Loucy (cell line): Measurements from ENCODE around the gene ST3GAL2.

Source experiments
- H2AFZ ChIP-seq: fragments of 200-600 bp; sonication (generic); 2 replicates; pipeline ENCODE4 v1.6.0; 2016; ENCODE audit warnings: antibody characterized with exemption, mild to moderate bottlenecking, low read length, moderate library complexity
- H3F3A ChIP-seq: fragments of 200-600 bp; 2 replicates; pipeline ENCODE4 v1.6.0; 2016; ENCODE audit warnings: antibody characterized with exemption, low read depth, mild to moderate bottlenecking
- H3K27me3 ChIP-seq: fragments of 200-600 bp; sonication (generic); 2 replicates; pipeline ENCODE4 v1.6.1; 2014; ENCODE audit warnings: low read length, mild to moderate bottlenecking; ENCODE audit not compliant: insufficient read depth, poor library complexity, severe bottlenecking
- H3K36me3 ChIP-seq: fragments of 200-600 bp; sonication (generic); 2 replicates; pipeline ENCODE4 v1.6.1; 2016; ENCODE audit warnings: low read length; ENCODE audit not compliant: insufficient read depth
- H3K4me1 ChIP-seq: fragments of 200-600 bp; sonication (generic); 2 replicates; pipeline ENCODE4 v1.5.1; 2014; ENCODE audit warnings: low read length, mild to moderate bottlenecking; ENCODE audit not compliant: insufficient read depth, poor library complexity, severe bottlenecking
- H3K4me2 ChIP-seq: fragments of 200-600 bp; sonication (generic); 2 replicates; pipeline ENCODE4 v1.6.0; 2014; ENCODE audit warnings: antibody characterized with exemption, low read length, low read depth, mild to moderate bottlenecking; ENCODE audit not compliant: poor library complexity, severe bottlenecking
- H3K4me3 ChIP-seq: fragments of 200-600 bp; sonication (generic); 2 replicates; pipeline ENCODE4 v1.5.1; 2014; ENCODE audit warnings: low read length, mild to moderate bottlenecking, mixed read lengths; ENCODE audit not compliant: poor library complexity, severe bottlenecking
- H3K79me2 ChIP-seq: fragments of 200-600 bp; sonication (generic); 2 replicates; pipeline ENCODE4 v1.6.1; 2014; ENCODE audit warnings: low read length; ENCODE audit not compliant: insufficient read depth
- H3K9ac ChIP-seq: fragments of 200-600 bp; sonication (generic); 2 replicates; pipeline ENCODE4 v1.6.0; 2014; ENCODE audit warnings: mild to moderate bottlenecking, low read depth, low read length, moderate library complexity; ENCODE audit not compliant: poor library complexity, severe bottlenecking
- H3K9me2 ChIP-seq: fragments of 200-600 bp; sonication (generic); replicated peaks from 2 replicates; pipeline ENCODE4 v1.6.1; 2016; ENCODE audit warnings: low read depth, low read length, mixed read lengths
- H3K9me3 ChIP-seq: fragments of 200-600 bp; sonication (generic); 2 replicates; pipeline ENCODE4 v1.6.1; 2014; ENCODE audit warnings: mild to moderate bottlenecking, antibody characterized with exemption, low read length, low read depth; ENCODE audit not compliant: insufficient read depth
- H4K20me1 ChIP-seq: fragments of 200-600 bp; sonication (generic); 2 replicates; pipeline ENCODE4 v1.6.0; 2014; ENCODE audit warnings: antibody characterized with exemption, low read length, mild to moderate bottlenecking; ENCODE audit not compliant: insufficient read depth, poor library complexity, severe bottlenecking
- EZH2phosphoT487 ChIP-seq: fragments of 200-600 bp; IDR thresholded peaks from 2 replicates; pipeline ENCODE4 v1.6.1; 2018; ENCODE audit warnings: antibody characterized with exemption, mild to moderate bottlenecking, moderate library complexity, borderline replicate concordance
- TF ChIP-seq, protein P1 (sequence below): fragments of 200-600 bp; sonication (generic); conservative IDR thresholded peaks from 2 replicates; pipeline ENCODE4 v1.5.1; 2014; ENCODE audit warnings: mild to moderate bottlenecking, antibody characterized with exemption, low read length

Gene ST3GAL2

GRCh38 chr16:70364399-70364798 lies 74.5 kb downstream of the ST3GAL2 start:
- H3K9me3 ChIP-seq: no peaks in the 10 kb centered on the region
- peaks cover 38% of the 10 kb centered on the region; the same call in 1 of the 2 replicates for H3K36me3 ChIP-seq
- no peak for TF ChIP-seq EZH2phosphoT487
- TF ChIP-seq, protein P1, sequence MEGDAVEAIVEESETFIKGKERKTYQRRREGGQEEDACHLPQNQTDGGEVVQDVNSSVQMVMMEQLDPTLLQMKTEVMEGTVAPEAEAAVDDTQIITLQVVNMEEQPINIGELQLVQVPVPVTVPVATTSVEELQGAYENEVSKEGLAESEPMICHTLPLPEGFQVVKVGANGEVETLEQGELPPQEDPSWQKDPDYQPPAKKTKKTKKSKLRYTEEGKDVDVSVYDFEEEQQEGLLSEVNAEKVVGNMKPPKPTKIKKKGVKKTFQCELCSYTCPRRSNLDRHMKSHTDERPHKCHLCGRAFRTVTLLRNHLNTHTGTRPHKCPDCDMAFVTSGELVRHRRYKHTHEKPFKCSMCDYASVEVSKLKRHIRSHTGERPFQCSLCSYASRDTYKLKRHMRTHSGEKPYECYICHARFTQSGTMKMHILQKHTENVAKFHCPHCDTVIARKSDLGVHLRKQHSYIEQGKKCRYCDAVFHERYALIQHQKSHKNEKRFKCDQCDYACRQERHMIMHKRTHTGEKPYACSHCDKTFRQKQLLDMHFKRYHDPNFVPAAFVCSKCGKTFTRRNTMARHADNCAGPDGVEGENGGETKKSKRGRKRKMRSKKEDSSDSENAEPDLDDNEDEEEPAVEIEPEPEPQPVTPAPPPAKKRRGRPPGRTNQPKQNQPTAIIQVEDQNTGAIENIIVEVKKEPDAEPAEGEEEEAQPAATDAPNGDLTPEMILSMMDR: no peak
- H3K27me3 ChIP-seq: no peaks in the 10 kb centered on the region
- H3F3A ChIP-seq: no peaks in the 10 kb centered on the region
- H3K9me2 ChIP-seq: no peaks in the 10 kb centered on the region
- no peaks in the 10 kb centered on the region for H4K20me1 ChIP-seq
- no peak overlapping the region for H2AFZ ChIP-seq
- no peak overlapping the region for H3K4me2 ChIP-seq
- H3K4me3 ChIP-seq: no peak overlapping the region
- no peak overlapping the region for H3K9ac ChIP-seq
- no peaks in the 10 kb centered on the region for H3K79me2 ChIP-seq
- no peaks in the 10 kb centered on the region for H3K4me1 ChIP-seq

- Histone ChIP-seq H3F3A (no peaks in the 10 kb centered on the region), H2AFZ (no peak overlapping the region), H3K9me3 (no peaks in the 10 kb centered on the region), H3K79me2 (no peaks in the 10 kb centered on the region), H3K4me3 (no peak overlapping the region), H3K4me2 (no peak overlapping the region), H3K9ac (no peak overlapping the region), H3K36me3 (peaks cover 47% of the 10 kb centered on the region; the same call in 1 of the 2 replicates), H3K27me3 (no peaks in the 10 kb centered on the region), H4K20me1 (no peaks in the 10 kb centered on the region), H3K9me2 (no peaks in the 10 kb centered on the region), H3K4me1 (no peaks in the 10 kb centered on the region)
- TF ChIP-seq, protein P1: no peak
- no peak for TF ChIP-seq EZH2phosphoT487
These were observed 79.3 kb downstream of the ST3GAL2 start for GRCh38 chr16:70359552-70359951.

- Histone ChIP-seq H3K4me1 (peaks cover 17% of the 10 kb centered on the region), H3K4me3 (no peak overlapping the region), H3K36me3 (peaks cover 5% of the 10 kb centered on the region; the same call in 1 of the 2 replicates), H3F3A (no peaks in the 10 kb centered on the region), H3K9me2 (no peaks in the 10 kb centered on the region), H3K4me2 (peak overlapping the region; percentile 33), H4K20me1 (peaks cover 12% of the 10 kb centered on the region), H3K9me3 (no peaks in the 10 kb centered on the region), H3K9ac (peak overlapping the region; percentile 20), H2AFZ (no peak overlapping the region), H3K79me2 (peaks cover 46% of the 10 kb centered on the region), H3K27me3 (no peaks in the 10 kb centered on the region)
- TF ChIP-seq EZH2phosphoT487: no peak
- TF ChIP-seq, protein P1: no peak
These were observed 89.1 kb downstream of the ST3GAL2 start for GRCh38 chr16:70349783-70350182.
